Type B pancreatic cell (in vitro differentiated cells): ENCODE results near the gene ARVCF. TPM values are rescaled to one million over a fixed set of nuclear protein-coding genes. Genes with fewer than 3 reads are reported as not detected.
"Not testable (repeated sequence)": the region's sequence is repeated elsewhere in the genome, so short reads cannot be mapped to it uniquely, and the experiment has no call there.

ENCODE experiments used
- DNase-seq: peaks from one replicate; pipeline ENCODE4 v3.0.0; 2021; ENCODE audit warnings: mixed read lengths; ENCODE audit not compliant: unreplicated experiment; ENCODE audit errors: extremely low spot score
- H3K27ac Mint-ChIP-seq: 2 replicates; pipeline ENCODE4 v1.8.0; 2021; ENCODE audit warnings: mild to moderate bottlenecking, mixed read lengths
- H3K27me3 Mint-ChIP-seq: 2 replicates; pipeline ENCODE4 v1.8.0; 2021; ENCODE audit warnings: mixed read lengths
- H3K36me3 Mint-ChIP-seq: 2 replicates; pipeline ENCODE4 v1.8.0; 2021; ENCODE audit warnings: mixed read lengths
- H3K4me1 Mint-ChIP-seq: one replicate; pipeline ENCODE4 v1.8.0; 2021; ENCODE audit warnings: mixed read lengths; ENCODE audit not compliant: unreplicated experiment
- H3K4me3 Mint-ChIP-seq: 2 replicates; pipeline ENCODE4 v1.8.0; 2021; ENCODE audit warnings: mild to moderate bottlenecking, mixed read lengths
- H3K9me3 Mint-ChIP-seq: 2 replicates; pipeline ENCODE4 v1.8.0; 2021; ENCODE audit warnings: mixed read lengths
- CTCF ChIP-seq: fragments of 200-600 bp; sonication (generic); conservative IDR thresholded peaks from 2 replicates; pipeline ENCODE4 v1.5.0; 2021; ENCODE audit warnings: antibody characterized with exemption, mild to moderate bottlenecking
- total RNA-seq: library from RNA; stranded (reverse); gene quantifications from 2 replicates; pipeline ENCODE4 v1.2.1, GENCODE V29; 2021; ENCODE audit warnings: low replicate concordance

Gene ARVCF
- total RNA-seq, 1 donor from 2014 or later, result 55.3 TPM

- H3K4me1 Mint-ChIP-seq, result no peaks in the 10 kb centered on the region
- TF ChIP-seq CTCF, result no peak
- peaks cover 4% of the 10 kb centered on the region for H3K36me3 Mint-ChIP-seq
- H3K4me3 Mint-ChIP-seq, result no peak overlapping the region
- H3K9me3 Mint-ChIP-seq, result no peaks in the 10 kb centered on the region
- no peak overlapping the region for H3K27ac Mint-ChIP-seq
- no peak for DNase-seq
- no peaks in the 10 kb centered on the region for H3K27me3 Mint-ChIP-seq
These were observed 85.8 kb downstream of the ARVCF start for GRCh38 chr22:19930551-19931486.

GRCh38 chr22:19929586-19930550 is 86.8 kb downstream of the ARVCF start:
- no peak for DNase-seq
- Mint-ChIP-seq H3K36me3 (no peaks in the 10 kb centered on the region), H3K27me3 (no peaks in the 10 kb centered on the region), H3K4me1 (no peaks in the 10 kb centered on the region), H3K27ac (no peak overlapping the region), H3K9me3 (no peaks in the 10 kb centered on the region), H3K4me3 (no peak overlapping the region)
- no peak for TF ChIP-seq CTCF

GRCh38 chr22:19928207-19928606 is 88.4 kb downstream of the ARVCF start:
- Mint-ChIP-seq H3K27me3 (no peaks in the 10 kb centered on the region), H3K27ac (no peak overlapping the region), H3K4me3 (no peak overlapping the region), H3K9me3 (no peaks in the 10 kb centered on the region), H3K4me1 (peaks cover 6% of the 10 kb centered on the region), H3K36me3 (no peaks in the 10 kb centered on the region)
- no peak for DNase-seq
- no peak for TF ChIP-seq CTCF

- TF ChIP-seq CTCF, result no peak
These were observed 88.9 kb downstream of the ARVCF start for GRCh38 chr22:19927696-19928095.

GRCh38 chr22:19926028-19926427 is 90.6 kb downstream of the ARVCF start:
- H3K27me3 Mint-ChIP-seq, H3K4me3 Mint-ChIP-seq: not testable (repeated sequence)

More at GRCh38 chr22:19927696-19928095, 88.9 kb downstream of the ARVCF start:
- Mint-ChIP-seq H3K4me1 (peaks cover 6% of the 10 kb centered on the region), H3K36me3 (no peaks in the 10 kb centered on the region), H3K27me3 (no peaks in the 10 kb centered on the region), H3K27ac (no peak overlapping the region), H3K9me3 (no peaks in the 10 kb centered on the region), H3K4me3 (no peak overlapping the region)
- DNase-seq, result no peak

More at GRCh38 chr22:19926028-19926427, 90.6 kb downstream of the ARVCF start:
- not testable (repeated sequence) for DNase-seq, H3K27ac Mint-ChIP-seq, H3K9me3 Mint-ChIP-seq, H3K36me3 Mint-ChIP-seq, H3K4me1 Mint-ChIP-seq
